ENCODE results near the gene PLEKHA4.
"Not testable (repeated sequence)": the region's sequence is repeated elsewhere in the genome, so short reads cannot be mapped to it uniquely, and the experiment has no call there.

Gene PLEKHA4

DNA sequence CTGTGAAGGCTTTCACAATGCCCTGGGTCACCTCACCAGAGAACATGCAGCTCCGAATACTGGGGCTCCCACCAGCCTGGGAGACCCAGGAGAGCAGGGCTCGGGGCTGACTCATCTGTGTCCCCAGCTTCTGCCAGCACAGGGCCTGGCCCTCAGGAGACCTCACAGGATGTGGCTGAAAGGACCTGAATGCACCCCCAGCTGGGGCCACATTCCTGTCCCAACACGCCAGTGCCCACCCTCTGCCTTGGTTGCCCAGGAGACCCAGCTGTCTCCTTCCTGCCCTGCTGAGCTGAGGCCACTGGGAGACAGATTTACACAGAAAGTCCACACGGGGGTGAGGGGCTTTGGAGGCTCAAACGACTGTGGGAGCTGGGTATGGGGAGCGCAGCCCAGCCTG, 69.5 kb downstream of the PLEKHA4 start:
- no peak for DNase-seq (ENCODE audit: low read depth, low spot score)

DNA sequence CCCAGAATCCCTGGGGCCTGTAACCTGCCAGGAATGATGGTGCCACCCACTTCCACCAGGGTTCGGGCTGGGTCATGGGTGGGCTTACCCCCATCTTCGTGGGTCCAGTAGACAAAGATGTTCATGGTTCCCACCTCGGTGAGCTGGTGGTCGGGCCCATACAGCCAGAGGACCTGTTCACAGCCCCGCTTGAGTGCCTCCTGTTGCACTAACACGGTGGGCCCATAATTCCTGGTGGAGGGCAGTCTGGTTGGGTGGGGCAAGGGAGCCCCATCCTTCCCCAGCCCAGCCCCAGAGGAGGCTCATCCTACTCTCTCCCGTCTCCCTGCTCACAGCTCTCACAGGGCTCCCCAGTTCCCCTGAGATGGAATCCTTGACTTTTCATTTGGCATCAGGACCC, 71.3 kb downstream of the PLEKHA4 start:
- DNase-seq (ENCODE audit: low read depth, low spot score), result no peak

DNA sequence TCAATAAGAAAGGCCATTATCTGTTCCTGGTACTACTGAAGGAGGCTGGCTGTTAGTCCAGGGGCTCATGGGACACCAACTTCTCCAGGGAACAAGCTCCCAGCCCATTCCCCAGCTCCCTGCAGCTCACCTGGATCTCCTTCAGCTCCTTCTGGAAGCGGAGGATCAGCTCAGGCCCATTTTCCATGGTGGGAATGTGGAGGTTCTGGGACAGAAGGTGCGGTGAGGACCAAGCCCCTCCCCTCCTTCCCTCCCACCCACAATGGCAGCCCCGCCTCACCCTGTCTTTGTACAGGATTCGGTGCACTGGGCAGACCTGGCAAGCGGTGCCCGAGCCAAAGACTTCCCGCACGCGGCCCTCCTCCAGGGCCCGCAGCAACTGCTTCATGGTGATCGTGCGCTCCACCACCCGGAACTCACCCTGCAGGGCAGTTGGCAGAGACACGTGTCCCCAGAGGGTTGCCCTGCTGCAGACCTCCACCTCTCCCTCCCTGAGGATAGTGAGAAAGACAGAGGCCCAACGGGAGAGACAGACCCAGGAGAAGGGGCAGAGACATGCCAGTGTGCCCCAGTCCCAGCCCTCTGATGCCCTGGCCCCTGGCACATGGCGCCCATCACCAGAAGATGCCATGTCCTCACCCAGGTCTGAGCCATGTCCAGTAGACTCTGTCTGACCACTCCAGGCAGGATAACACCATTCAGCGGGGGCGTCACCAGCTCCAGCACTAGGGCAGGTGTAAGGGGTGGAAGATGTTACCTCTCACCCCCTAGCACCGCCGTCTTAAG, 71.9 kb downstream of the PLEKHA4 start:
- DNase-seq (ENCODE audit: low read depth, low spot score), result no peak

DNA sequence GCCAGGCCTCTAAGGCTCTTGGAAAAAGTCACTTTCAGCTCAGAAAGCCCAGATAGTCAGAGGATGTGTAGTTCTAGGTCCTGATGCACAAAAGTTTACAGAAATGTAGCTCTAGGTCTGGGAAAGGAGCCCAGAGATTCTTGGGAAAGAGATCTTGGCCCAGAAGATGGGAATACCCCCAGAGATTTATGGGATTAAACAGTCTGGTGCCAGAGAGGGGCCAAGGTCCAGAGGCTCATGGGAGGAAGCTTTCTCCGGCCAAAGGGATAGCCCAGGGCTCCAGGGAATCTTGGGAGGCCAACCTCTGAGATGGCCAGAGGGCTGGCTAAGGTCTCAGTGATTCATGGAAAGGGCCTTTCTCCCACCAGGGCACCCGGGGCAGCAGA, 72.7 kb downstream of the PLEKHA4 start:
- no peak for DNase-seq (ENCODE audit: low read depth, low spot score)

DNA sequence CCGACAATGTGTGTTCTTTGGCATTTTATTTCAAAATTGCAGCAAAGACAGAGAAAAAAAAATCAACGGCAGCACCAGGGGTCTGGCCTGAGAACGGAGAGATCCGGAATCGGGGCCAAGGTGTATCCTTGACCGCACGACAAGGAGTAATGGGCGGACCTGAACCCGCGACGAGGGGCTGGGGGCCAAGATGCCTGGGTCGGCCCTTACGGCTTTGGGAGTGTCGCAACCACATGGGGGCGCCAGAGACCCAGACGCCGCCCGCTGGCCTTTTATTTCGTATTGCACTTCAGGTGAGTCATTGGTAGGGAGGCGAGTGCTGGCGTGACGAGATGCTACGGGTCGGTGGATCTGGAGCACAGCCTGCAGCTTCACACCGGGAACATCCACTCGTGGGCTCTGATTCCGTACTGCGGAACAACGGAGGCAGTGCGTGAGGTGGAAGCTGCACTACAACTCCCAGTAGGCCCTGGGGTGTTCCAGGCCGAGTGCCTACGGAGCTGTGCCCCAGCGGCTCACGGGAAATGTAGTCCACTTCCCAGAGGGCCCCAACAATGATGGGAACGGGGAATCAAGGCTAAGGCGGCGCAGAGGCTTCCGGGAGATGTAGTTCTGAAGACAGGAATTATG, 73.2 kb downstream of the PLEKHA4 start:
- DNase-seq (ENCODE audit: low read depth, low spot score), result peak; percentile 63

DNA sequence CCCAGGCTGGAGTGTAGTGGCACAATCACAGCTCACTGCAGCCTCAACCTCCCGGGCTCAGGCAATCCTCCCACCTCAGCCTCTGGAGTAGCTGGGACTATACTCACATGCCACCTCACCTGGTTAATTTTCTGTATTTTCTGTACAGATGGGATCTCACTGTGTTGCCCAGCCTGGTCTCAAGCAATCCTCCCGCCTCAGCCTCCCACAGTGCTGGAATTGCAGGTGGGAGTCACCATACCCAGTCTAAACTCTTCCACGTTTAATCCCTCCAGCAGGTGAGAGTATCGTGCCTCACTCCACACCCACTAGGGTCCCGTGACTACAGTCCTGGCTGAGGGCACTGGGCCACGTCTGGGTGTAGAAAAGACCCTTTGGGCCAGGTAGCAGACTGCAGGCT, 74.1 kb downstream of the PLEKHA4 start:
- DNase-seq (ENCODE audit: low read depth, low spot score), result no peak

DNA sequence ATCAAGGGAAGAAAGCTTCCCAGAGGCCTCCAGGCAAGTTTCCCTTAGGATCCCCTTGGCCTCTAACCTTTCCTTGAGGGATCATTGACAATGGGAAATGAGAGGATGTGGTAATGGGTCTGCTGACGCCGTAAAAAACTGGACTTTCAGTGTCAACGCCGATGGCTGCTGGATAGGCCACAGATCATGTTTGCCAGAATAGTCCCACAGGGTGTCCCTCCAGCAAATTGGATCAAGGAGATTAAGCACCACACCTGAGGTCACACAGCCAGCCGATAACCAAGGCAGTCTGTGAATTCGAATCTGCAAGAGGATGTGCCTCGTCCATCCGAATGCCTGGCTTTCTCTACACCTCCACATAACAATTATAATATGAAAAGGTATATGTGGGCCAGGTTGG, 75.1 kb downstream of the PLEKHA4 start:
- no peak for DNase-seq (ENCODE audit: low read depth, low spot score)

DNA sequence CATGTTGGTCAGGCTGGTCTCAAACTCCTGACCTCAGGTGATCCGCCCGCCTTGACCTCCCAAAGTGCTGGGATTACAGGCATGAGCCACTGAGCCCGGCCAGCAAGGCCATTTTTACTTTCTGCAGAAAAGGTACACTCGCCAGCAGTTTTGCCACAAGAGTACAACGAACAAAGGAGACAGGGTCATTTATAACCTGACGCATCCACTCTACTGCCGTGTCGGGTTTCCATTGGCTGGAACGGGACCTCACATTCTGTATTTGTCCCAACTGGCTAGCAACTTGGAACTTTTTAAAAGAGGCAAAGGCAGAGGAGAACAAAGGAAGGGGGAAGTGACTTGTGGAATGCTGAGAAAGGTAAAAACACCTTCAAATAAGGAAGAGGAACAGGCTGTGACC, 81.1 kb downstream of the PLEKHA4 start:
- DNase-seq (ENCODE audit: low read depth, low spot score), result not testable (repeated sequence)
